ENCODE data around the gene SUB1.
"Not testable (repeated sequence)": the region's sequence is repeated elsewhere in the genome, so short reads cannot be mapped to it uniquely, and the experiment has no call there.

The SUB1 gene

DNA sequence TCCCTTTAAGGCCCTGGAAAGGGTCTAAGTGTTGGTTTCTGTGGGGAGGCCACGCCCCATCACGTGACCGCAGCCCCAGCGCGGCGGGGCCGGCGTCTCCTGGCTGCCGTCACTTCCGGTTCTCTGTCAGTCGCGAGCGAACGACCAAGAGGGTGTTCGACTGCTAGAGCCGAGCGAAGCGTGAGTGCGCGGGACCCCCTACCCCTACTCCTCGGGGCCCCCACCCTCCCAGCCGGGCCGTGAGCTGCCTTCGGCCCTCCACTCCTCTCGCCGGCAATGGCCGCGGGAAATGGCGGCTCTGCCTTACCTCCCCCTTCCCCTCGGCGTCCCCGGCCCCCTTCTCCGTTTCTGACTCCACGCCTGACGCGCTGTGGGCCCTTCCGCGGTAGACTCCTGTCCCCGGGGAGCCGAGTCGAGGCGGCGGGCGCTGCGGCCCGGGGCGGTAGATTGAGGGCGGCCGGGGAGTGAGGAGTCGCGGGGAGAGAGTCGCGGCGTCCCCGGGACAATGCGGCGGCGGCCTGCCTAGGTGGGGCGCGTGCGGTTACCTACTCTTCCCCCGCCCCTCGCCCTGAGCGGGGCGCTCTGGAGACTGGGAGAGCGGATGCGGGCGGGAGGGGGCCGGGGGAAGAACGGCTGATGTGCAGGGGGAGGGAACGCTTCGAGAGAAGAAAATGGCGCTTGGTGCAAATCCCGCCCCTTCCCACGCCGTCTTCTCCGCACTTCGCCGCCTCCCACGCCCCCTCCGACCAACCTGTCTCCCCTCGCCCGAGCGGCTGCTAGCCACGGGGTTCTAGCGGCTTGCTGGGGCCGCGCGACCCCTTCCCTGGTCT is at the start of gene SUB1:
Gene SUB1 (plus strand): TSS at position 112 of the 830 bp plus-strand sequence. CDS start 2,956 bp downstream, outside the sequence.
- H3K36me3 ChIP-seq, result peaks cover 34% of the 10 kb centered on the region
- TF ChIP-seq, protein P1, sequence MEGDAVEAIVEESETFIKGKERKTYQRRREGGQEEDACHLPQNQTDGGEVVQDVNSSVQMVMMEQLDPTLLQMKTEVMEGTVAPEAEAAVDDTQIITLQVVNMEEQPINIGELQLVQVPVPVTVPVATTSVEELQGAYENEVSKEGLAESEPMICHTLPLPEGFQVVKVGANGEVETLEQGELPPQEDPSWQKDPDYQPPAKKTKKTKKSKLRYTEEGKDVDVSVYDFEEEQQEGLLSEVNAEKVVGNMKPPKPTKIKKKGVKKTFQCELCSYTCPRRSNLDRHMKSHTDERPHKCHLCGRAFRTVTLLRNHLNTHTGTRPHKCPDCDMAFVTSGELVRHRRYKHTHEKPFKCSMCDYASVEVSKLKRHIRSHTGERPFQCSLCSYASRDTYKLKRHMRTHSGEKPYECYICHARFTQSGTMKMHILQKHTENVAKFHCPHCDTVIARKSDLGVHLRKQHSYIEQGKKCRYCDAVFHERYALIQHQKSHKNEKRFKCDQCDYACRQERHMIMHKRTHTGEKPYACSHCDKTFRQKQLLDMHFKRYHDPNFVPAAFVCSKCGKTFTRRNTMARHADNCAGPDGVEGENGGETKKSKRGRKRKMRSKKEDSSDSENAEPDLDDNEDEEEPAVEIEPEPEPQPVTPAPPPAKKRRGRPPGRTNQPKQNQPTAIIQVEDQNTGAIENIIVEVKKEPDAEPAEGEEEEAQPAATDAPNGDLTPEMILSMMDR (IDR thresholded peaks at IDR 0.05; ENCODE audit: low read depth, low read length), result 0 out of 2 replicates have a peak, but pooled peaks have one; percentile 6
- peak within 1 kb of the TSS; percentile 98 for H3K27ac ChIP-seq
- no peaks in the 10 kb centered on the region for H3K27me3 ChIP-seq (ENCODE audit: insufficient read depth, low read depth, severe bottlenecking)
- no peaks in the 10 kb centered on the region for H3K9me3 ChIP-seq (ENCODE audit: severe bottlenecking)
- H3K4me3 ChIP-seq (ENCODE audit: low read depth, low read length), result peak within 1 kb of the TSS; percentile 80
- peak; percentile 95 for DNase-seq

DNA sequence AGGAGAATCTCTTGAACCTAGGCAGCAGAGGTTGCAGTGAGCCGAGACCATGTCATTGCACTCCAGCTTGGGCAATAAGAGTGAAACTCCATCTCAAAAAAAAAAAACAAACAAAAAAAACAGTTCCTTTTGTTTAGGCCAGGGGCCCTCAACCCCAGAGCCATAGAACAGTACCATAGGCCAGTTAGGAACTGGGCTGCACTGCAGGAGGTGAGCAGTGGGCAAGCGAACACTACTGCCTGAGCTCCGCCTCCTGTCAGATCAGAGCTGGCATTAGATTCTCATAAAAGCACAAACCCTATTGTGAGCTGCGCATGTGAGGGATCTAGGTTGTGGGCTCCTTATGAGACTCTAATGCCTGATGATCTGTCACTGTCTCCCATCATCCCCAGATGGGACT is 49.1 kb upstream of the SUB1 start:
- H3K4me3 ChIP-seq (ENCODE audit: low read depth, low read length), result no peak overlapping the region
- no peaks in the 10 kb centered on the region for H3K36me3 ChIP-seq
- no peaks in the 10 kb centered on the region for H3K9me3 ChIP-seq (ENCODE audit: severe bottlenecking)
- peaks cover 77% of the 10 kb centered on the region for H3K27me3 ChIP-seq (ENCODE audit: insufficient read depth, low read depth, severe bottlenecking)
- TF ChIP-seq, protein P1 (IDR thresholded peaks at IDR 0.05; ENCODE audit: low read depth, low read length), result no peak
- H3K27ac ChIP-seq, result no peak overlapping the region
- DNase-seq, result no peak

DNA sequence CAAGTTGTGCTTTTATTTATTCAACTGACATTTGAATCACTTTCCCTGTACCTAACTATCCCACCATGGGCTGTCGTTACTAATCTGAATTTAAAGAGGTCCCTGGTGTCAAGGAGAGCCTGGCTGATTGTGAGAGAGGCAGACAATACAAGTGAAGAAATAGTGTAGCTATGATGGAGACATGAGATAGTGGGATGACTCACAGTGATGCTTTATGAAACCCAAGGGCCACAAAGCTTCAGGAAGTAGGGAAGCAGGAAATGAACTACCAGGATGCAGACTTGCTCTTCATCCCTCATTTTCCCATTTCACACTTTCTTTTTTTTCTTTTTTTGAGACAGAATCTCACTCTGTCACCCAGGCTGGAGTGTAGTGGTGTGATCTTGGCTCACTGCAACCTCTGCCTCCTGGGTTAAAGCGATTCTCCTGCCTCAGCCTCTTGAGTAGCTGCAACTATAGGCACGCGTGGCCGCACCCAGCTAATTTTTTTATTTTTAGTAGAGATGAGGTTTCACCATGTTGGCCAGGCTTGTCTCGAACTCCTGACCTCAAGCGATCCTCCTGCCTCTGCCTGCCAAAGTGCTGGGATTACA is 47.8 kb upstream of the SUB1 start:
- not testable (repeated sequence) for DNase-seq; H3K9me3 ChIP-seq (ENCODE audit: severe bottlenecking); H3K4me3 ChIP-seq (ENCODE audit: low read depth, low read length); H3K27ac ChIP-seq; H3K36me3 ChIP-seq
- H3K27me3 ChIP-seq (ENCODE audit: insufficient read depth, low read depth, severe bottlenecking), result peaks cover 78% of the 10 kb centered on the region

DNA sequence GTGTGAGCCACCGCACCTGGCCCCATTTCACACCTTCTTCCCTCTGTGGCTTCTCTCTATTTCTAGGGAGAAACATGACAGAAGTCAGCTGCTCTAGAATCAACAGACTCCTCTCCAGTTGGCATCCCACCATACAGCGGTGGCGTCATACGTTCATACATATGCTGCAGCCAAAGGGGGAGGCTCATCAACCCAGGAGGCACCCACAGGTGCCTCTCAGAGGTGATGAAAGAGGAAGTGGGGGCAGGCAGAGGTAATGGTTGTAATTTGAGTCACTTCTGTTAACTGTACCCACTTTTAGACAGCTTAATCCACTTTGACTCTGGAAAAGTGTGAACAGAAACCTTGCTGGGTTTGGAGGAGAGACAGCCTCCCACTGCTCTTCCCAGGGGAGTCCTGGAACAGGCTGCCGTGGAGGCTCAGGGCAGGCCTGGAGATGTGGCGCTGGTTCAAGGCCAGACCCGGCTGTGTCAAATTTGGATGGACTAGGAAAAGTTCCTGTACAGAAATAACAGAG is 47.3 kb upstream of the SUB1 start:
- H3K27ac ChIP-seq, result no peak overlapping the region

DNA sequence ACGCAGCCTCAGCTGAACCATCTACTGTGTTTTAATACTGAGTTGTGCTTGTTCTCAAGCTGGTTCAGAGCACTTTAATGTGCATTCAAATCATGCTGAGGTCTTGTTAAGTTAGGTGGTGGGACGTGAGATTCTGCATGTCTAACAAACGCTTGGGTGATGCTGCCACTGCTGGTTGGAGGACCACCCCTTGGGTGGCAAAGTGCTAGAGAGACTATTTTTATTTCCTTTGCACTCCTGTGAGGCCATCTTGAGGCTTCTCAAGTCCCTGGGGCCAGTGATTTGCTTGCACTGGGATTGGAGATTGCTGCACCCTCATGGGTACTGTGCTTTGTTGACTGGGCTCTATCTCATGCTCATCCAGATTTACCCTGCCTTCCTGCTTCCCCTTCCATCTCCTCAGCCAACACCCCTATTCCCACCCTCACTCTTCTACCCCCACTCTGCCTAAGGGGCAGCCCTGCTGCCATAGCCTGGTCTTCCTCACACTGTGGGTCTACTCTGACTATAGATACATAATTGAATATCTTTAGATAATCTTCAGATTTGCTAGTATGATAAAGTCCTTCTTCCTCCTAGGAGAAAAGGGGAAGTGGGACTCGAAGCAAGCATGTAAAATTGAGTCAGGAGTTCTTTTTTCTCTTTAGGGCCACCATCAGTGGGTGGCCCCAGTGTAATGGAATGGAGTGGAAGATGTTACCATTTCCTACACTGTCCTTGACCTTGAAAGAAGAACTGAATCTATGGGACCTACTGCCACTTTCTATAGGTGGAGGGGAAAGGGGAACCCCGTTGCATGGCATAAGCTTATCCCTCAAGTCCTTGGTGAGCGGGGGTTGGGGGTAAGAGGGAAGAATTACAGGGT is 45.1 kb upstream of the SUB1 start:
- Histone ChIP-seq H3K36me3 (no peaks in the 10 kb centered on the region), H3K27ac (no peak overlapping the region), H3K4me3 (ENCODE audit: low read depth, low read length) (no peak overlapping the region), H3K9me3 (ENCODE audit: severe bottlenecking) (peaks cover 2% of the 10 kb centered on the region), H3K27me3 (ENCODE audit: insufficient read depth, low read depth, severe bottlenecking) (peaks cover 81% of the 10 kb centered on the region)
- TF ChIP-seq, protein P1 (IDR thresholded peaks at IDR 0.05; ENCODE audit: low read depth, low read length), result no peak
- no peak for DNase-seq

More for the DNA sequence above, 47.3 kb upstream of the SUB1 start:
- no peaks in the 10 kb centered on the region for H3K36me3 ChIP-seq
- TF ChIP-seq, protein P1 (IDR thresholded peaks at IDR 0.05; ENCODE audit: low read depth, low read length), result no peak
- no peak overlapping the region for H3K4me3 ChIP-seq (ENCODE audit: low read depth, low read length)
- no peak for DNase-seq
- peaks cover 2% of the 10 kb centered on the region for H3K9me3 ChIP-seq (ENCODE audit: severe bottlenecking)
- peaks cover 79% of the 10 kb centered on the region for H3K27me3 ChIP-seq (ENCODE audit: insufficient read depth, low read depth, severe bottlenecking)

All from WERI-Rb-1 (cell line).